H1 (cell line): ENCODE measurements around the gene NOS1AP. TPM values are rescaled to one million over a fixed set of nuclear protein-coding genes. Genes with fewer than 3 reads are reported as not detected.

Experiments
- BACH1 ChIP-seq: IDR thresholded peaks from 2 replicates; pipeline ENCODE4 v1.6.1; 2012; ENCODE audit warnings: low read length, improper control_type of control experiment
- E2F6 ChIP-seq: IDR thresholded peaks from 2 replicates; pipeline ENCODE4 v1.6.1; 2012; ENCODE audit warnings: inconsistent platforms
- KDM1A ChIP-seq: fragments of 200-600, 300-600 bp; sonication (generic); IDR thresholded peaks from 2 replicates; pipeline ENCODE4 v1.7.1; 2016; ENCODE audit warnings: mild to moderate bottlenecking, low read length, borderline replicate concordance
- NANOG ChIP-seq: IDR thresholded peaks from 2 replicates; pipeline ENCODE4 v1.6.1; 2011; ENCODE audit warnings: low read length, low read depth, mild to moderate bottlenecking, inconsistent platforms; ENCODE audit not compliant: insufficient read depth, poor library complexity, severe bottlenecking
- RFX5 ChIP-seq: IDR thresholded peaks from 2 replicates; pipeline ENCODE4 v1.6.1; 2011; ENCODE audit warnings: low read depth, low read length, improper control_type of control experiment, borderline replicate concordance
- SP1 ChIP-seq: IDR thresholded peaks from 2 replicates; pipeline ENCODE4 v1.6.1; 2011; ENCODE audit warnings: low read depth, low read length
- TCF12 ChIP-seq: IDR thresholded peaks from 2 replicates; pipeline ENCODE4 v1.6.1; 2011; ENCODE audit warnings: low read depth, mild to moderate bottlenecking, low read length
- polyA plus RNA-seq, 7 experiments: library from polyadenylated mRNA; depleted of rRNA in 3 of 7; stranded (reverse) in 5 of 7; unstranded in 2 of 7; fragments of >200 nt in 5 of 7; fragments of 200-250 nt in 2 of 7; gene quantifications; 1 replicate in 5 of 7; 2 replicates in 1 of 7; 4 replicates in 1 of 7; pipeline versions ENCODE4 v1.2.1 to v1.2.3, GENCODE V29; 2011 to 2013; ENCODE audit warnings: missing spikeins in 2 of 7, mixed read lengths in 2 of 7
- total RNA-seq: library from RNA; stranded (reverse); fragmentation: NEBNext Ultra II Directional; extraction: Animal tissue kit (Norgen Biotek cat#: 25700); gene quantifications from 2 replicates; pipeline ENCODE4 v1.2.1, GENCODE V29; 2021

NOS1AP gene
- total and polyA plus RNA-seq, 2 of the 8 experiments (the other 6 are each of a cell fraction or from before 2014, with no cell fraction given) = 2.4 to 12.1 TPM

DNA sequence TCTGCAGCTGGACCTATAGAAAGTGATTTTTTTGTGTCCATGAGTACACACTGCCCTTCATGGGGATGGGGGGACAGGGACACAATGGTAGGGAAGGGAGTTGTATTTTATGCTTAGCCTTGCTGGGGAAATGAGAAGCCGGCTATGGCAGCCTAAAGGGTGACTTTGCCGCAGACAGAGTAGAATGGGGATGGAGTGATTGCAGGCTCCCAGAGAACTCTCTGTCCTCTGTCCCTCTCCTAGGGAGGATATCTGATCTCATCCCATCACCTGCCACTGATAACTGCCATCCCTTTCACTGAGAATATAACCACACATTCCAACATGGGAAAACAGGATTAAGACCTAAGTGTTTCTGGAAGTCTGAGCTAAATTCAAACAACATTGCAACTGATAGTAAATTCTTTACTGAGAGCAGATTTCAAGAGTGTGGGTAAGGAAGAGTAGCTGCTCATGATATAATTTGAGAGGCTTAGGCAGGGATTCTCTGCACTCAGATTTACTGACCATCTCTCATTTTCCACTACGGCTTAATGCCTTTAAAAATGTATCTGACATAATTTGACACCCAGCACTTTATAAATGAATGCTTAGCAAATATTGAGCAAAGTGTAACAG lies 328.6 kb downstream of the NOS1AP start (continued):
- TF ChIP-seq NANOG = no peak
- no peak for TF ChIP-seq SP1
- TF ChIP-seq TCF12 = no peak
- no peak for TF ChIP-seq KDM1A
- no peak for TF ChIP-seq BACH1
- TF ChIP-seq E2F6 = no peak
- no peak for TF ChIP-seq RFX5
- TF ChIP-seq, all 59 proteins: peak for 0
